Ascending aorta (tissue), 2 donors: ENCODE results near the gene STIM1. TPM values are rescaled to one million over a fixed set of nuclear protein-coding genes. Genes with fewer than 3 reads are reported as not detected.

ENCODE experiments used
- DNase-seq, 2 donors: peaks; one replicate each; pipeline ENCODE4 v3.0.0-alpha.2; 2019; ENCODE audit warnings: low spot score in 2 of 2
- H3K27ac ChIP-seq, 2 donors: fragments of 200-600 bp; sonication (generic); one replicate each; pipeline ENCODE4 v1.5.1; 2016 to 2017; ENCODE audit warnings: mild to moderate bottlenecking in 1 of 2
- H3K27me3 ChIP-seq: fragments of 200-600 bp; sonication (generic); one replicate; pipeline ENCODE4 v1.5.1; 2017
- H3K36me3 ChIP-seq, 2 donors: fragments of 200-600 bp; sonication (generic); one replicate each; pipeline ENCODE4 v1.5.1; 2016
- H3K4me1 ChIP-seq, 2 donors: fragments of 200-600 bp; sonication (generic); one replicate each; pipeline ENCODE4 v1.5.1; 2016 to 2017; ENCODE audit warnings: mild to moderate bottlenecking in 1 of 2
- H3K4me3 ChIP-seq, 2 donors: fragments of 200-600 bp; sonication (generic); one replicate each; pipeline ENCODE4 v1.5.1; 2016 to 2017; ENCODE audit warnings: mild to moderate bottlenecking in 1 of 2
- H3K9me3 ChIP-seq, 2 donors: fragments of 200-600 bp; sonication (generic); one replicate each; pipeline ENCODE4 v1.5.1; 2016
- intact Hi-C: fragments of 100-400 bp; cut with DNase I; formaldehyde crosslinking; loops from one replicate; pipeline ENCODE4 v1.15.1; 2023
- total RNA-seq: library from RNA; depleted of rRNA; stranded (reverse); fragments of >200 nt; gene quantifications from one replicate; pipeline ENCODE4 v1.1.0, GENCODE V29; 2016
- TF ChIP-seq, protein P1 (sequence below), 3 experiments: fragments of 200-600 bp in 2 of 3; fragments of 450-650 bp in 1 of 3; sonication (generic) in 2 of 3; IDR thresholded peaks; one replicate each; pipeline ENCODE4 v1.5.1; 2016 to 2019; ENCODE audit warnings: antibody characterized with exemption in 3 of 3, mild to moderate bottlenecking in 1 of 3, moderate library complexity in 1 of 3

STIM1 gene
- total RNA-seq, 1 donor from 2014 or later, result 48.1 TPM

DNA sequence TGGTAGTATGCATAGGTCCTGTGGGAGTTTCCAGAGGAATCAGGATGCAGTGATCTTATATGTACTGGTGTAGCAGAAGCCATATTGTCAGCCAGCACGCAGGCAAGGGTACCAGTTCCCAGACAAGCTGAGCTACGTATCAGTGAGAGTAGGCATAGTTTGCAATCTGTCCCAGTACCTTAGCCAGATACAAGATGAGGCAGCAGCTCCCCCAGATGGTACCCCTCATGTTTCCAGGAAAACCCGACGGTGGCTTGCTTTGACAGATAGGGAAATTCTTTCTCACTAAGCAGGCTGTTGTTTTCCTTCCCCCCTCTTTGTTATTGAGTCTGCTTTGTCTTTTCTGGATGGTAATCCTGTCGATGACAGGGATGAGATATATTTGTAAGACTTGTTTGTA lies 129.4 kb downstream of the STIM1 start:
- Histone ChIP-seq H3K27ac (no peak overlapping the region), H3K36me3 (no peaks in the 10 kb centered on the region), H3K4me1 (peaks cover 0 to 6% of the 10 kb centered on the region in 2 donors), H3K9me3 (no peaks in the 10 kb centered on the region), H3K4me3 (no peak overlapping the region), H3K27me3 (no peaks in the 10 kb centered on the region)
- intact Hi-C loops, result no loop called here
- TF ChIP-seq, protein P1, sequence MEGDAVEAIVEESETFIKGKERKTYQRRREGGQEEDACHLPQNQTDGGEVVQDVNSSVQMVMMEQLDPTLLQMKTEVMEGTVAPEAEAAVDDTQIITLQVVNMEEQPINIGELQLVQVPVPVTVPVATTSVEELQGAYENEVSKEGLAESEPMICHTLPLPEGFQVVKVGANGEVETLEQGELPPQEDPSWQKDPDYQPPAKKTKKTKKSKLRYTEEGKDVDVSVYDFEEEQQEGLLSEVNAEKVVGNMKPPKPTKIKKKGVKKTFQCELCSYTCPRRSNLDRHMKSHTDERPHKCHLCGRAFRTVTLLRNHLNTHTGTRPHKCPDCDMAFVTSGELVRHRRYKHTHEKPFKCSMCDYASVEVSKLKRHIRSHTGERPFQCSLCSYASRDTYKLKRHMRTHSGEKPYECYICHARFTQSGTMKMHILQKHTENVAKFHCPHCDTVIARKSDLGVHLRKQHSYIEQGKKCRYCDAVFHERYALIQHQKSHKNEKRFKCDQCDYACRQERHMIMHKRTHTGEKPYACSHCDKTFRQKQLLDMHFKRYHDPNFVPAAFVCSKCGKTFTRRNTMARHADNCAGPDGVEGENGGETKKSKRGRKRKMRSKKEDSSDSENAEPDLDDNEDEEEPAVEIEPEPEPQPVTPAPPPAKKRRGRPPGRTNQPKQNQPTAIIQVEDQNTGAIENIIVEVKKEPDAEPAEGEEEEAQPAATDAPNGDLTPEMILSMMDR (IDR thresholded peaks at IDR 0.05), result no peak
- DNase-seq, result no peak

DNA sequence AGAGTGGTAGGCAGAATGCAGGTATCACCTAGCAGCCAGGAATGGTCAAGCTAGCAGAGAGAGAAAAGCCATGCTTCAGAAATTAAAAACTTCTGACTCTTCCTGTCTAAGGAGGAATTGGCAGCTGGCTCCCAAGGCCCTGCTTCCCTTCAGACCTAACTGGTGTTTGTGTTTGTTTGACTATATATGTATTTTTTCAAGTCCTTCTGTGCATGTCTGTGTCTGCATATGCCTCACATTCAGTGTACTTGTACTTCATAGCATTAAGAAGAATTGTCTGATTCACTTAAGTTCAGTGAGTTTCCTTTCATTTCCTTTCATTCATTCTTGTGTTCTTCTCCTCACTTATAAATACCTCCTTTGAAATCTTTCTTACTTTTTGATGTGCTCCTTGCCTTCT lies 130.2 kb downstream of the STIM1 start:
- Histone ChIP-seq H3K4me3 (no peak overlapping the region), H3K27me3 (no peaks in the 10 kb centered on the region), H3K9me3 (no peaks in the 10 kb centered on the region), H3K4me1 (peaks cover 0 to 6% of the 10 kb centered on the region in 2 donors), H3K27ac (no peak overlapping the region), H3K36me3 (no peaks in the 10 kb centered on the region)
- intact Hi-C loops, result no loop called here
- TF ChIP-seq, protein P1 (IDR thresholded peaks at IDR 0.05), result no peak
- no peak for DNase-seq

DNA sequence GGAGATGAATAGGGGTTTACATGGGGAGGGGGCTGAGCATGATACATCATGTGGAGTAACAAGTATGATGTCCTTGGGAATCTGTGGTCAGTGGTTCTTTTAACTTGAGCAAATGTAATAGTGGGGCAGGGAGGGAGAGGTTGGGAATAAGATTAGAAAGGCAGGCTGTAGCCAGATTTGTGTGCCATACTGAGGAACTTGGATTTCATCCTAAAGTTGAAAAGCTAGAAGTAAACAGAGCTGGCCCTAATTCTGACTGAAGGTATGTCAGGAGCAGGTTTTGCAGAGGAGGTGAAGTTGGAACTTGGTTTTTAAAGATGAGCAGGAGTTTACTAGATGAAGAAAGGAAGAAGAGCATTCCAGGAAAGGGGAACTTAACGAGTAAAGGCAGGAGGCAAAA lies 130.8 kb downstream of the STIM1 start:
- TF ChIP-seq, protein P1 (IDR thresholded peaks at IDR 0.05), result no peak
- Histone ChIP-seq H3K4me3 (no peak overlapping the region), H3K4me1 (peaks cover 0 to 6% of the 10 kb centered on the region in 2 donors), H3K27me3 (no peaks in the 10 kb centered on the region), H3K27ac (no peak overlapping the region), H3K9me3 (no peaks in the 10 kb centered on the region), H3K36me3 (no peaks in the 10 kb centered on the region)
- intact Hi-C loops, result no loop called here
- no peak for DNase-seq

DNA sequence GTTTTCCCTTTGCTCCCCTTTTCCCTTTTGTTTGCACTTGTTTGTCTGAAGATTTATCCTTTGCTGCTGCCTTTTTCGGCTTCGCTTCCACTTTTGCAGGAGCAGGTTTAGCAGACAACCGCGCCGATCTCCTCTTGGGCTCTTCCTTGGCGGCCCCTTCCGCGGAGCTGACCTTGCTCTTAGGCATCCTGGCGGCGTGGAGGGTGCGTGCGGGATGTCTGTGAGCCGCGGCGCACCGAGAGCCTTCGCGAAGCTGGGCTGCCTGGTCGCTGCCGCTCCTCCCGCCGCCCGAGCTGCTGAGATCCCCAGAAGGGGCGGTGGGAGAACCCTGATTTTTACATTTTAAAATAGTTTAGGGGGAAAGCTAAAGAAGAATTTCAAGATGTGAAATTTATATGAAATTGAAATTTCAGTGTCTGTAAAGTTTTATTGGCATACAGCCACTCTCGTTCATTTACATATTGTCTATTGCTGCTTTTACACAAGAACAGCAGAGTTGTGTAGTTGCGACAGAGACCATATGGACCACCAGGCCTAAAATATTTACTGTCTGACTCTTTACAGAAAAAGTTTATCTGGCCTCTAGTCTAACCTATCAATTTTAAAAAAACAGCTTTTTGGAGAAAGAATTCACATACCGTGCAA lies 133.9 kb downstream of the STIM1 start:
- TF ChIP-seq, protein P1 (IDR thresholded peaks at IDR 0.05), result no peak
- Histone ChIP-seq H3K4me3 (no peak overlapping the region), H3K4me1 (peaks cover 0 to 6% of the 10 kb centered on the region in 2 donors), H3K27me3 (no peaks in the 10 kb centered on the region), H3K36me3 (no peaks in the 10 kb centered on the region), H3K27ac (no peak overlapping the region), H3K9me3 (peaks cover 0 to 11% of the 10 kb centered on the region in 2 donors)
- no peak for DNase-seq
- intact Hi-C loops, result no loop called here

DNA sequence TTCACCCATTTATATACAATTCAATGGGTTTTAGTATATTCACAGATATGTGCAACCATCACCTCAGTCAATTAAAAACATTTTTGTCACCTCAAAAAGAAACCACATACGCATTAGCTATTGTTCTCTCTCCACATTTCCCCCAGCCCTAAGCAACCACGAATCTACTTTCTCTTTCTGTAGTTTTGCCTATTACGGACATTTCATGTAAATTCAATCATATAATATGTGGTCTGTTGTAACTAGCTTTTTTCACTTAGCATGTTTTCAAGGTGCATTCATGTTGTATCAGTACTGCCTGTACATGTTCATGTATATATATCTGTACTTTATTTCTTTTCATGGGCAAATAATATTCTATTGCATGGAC lies 134.4 kb downstream of the STIM1 start:
- no peak overlapping the region for H3K4me3 ChIP-seq
- no peaks in the 10 kb centered on the region for H3K36me3 ChIP-seq
- peaks cover 0 to 14% of the 10 kb centered on the region in 2 donors for H3K9me3 ChIP-seq
- no peak for DNase-seq
- H3K27me3 ChIP-seq, result no peaks in the 10 kb centered on the region
- peaks cover 0 to 6% of the 10 kb centered on the region in 2 donors for H3K4me1 ChIP-seq
- TF ChIP-seq, protein P1 (IDR thresholded peaks at IDR 0.05), result no peak
- intact Hi-C loops, result no loop called here
- no peak overlapping the region for H3K27ac ChIP-seq

DNA sequence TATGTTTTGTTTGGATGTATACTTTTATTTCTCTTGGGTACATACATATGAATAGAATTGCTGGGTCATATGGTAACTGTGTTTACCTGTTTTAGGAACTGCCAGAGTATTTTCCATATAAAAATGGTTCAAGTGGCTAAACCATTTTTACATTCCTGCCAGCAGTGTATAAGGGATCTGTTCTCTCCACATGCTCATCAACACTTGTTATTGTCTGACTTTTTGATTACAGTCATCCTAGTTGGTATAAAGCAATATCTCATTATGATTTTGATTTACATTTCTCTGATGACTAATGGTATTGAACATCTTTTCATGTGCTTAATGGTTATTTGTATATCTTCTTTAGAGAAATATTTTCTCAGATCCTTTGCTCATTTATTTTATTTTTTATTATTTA lies 134.9 kb downstream of the STIM1 start:
- Histone ChIP-seq H3K27me3 (no peaks in the 10 kb centered on the region), H3K4me1 (peaks cover 0 to 6% of the 10 kb centered on the region in 2 donors), H3K4me3 (no peak overlapping the region), H3K36me3 (no peaks in the 10 kb centered on the region), H3K27ac (no peak overlapping the region), H3K9me3 (peaks cover 0 to 14% of the 10 kb centered on the region in 2 donors)
- no peak for DNase-seq
- intact Hi-C loops, result no loop called here
- TF ChIP-seq, protein P1 (IDR thresholded peaks at IDR 0.05), result no peak
